AG08395 (cell line): ENCODE results near the gene TRIM44.
A peak's percentile ranks its signal among the peaks of the same experiment; 100 is the strongest.
"Not testable (repeated sequence)": the region's sequence is repeated elsewhere in the genome, so short reads cannot be mapped to it uniquely, and the experiment has no call there.

ENCODE experiments used
- DNase-seq: peaks from one replicate; pipeline ENCODE4 v3.0.0; 2012; ENCODE audit warnings: mixed read lengths, low spot score

Gene TRIM44

GRCh38 chr11:35751664-35752061 is 89.1 kb downstream of the TRIM44 start:
- DNase-seq, result no peak

GRCh38 chr11:35752115-35752514 is 89.5 kb downstream of the TRIM44 start:
- no peak for DNase-seq

GRCh38 chr11:35753573-35753972 is 91.0 kb downstream of the TRIM44 start:
- not testable (repeated sequence) for DNase-seq

DNA sequence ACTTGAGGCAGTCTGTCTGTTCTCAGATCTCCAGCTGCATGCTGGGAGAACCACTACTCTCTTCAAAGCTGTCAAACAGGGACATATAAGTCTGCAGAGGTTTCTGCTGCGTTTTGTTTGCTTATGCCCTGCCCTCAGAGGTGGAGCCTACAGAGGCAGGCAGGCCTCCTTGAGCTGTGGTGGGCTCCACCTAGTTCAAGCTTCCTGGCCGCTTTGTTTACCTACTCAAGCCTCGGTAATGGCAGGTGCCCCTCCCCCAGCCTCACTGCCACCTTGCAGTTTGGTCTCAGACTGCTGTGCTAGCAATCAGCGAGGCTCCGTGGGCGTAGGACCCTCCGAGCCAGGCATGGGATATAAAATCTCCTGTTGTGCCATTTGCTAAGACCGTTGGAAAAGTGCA is 97.4 kb downstream of the TRIM44 start:
- not testable (repeated sequence) for DNase-seq

DNA sequence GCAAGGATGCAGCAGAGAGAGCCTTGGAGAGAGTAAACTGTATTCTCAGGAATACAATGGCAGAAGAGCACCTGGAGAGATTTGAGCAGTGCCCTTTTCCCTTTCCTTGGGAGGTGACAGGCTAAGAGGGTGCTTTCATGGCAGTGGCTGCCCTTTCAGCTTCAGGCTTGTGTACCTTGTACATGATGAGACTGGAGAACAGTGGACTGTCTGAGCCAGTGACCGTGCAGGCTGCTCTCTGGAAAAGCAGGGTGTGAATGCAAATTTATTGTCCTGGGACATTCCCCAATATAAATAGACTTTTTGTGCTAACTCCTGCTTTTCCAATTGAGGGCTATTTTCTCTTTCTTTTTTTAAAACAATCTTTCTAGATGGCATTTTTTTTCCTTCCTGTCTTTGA is 99.3 kb downstream of the TRIM44 start:
- DNase-seq, result no peak

DNA sequence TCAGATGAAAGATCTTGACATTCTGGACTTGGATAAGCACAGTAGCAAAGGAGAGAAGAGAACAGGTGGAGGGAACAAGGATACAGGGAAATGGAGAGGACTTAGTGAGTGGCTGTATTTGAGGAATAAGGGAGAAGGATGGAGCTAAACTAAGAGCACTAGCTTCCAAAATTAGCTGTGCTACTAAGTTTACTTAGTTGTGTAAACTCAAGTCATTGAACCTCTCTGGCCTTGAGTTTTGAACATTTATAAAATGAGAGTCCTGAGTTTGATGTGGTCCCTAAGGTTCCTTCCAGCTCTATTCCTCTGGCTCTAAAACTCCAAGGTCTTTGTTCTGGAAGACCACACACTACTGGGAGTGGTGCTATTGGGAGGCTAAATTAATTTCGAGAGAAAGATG is 100.7 kb downstream of the TRIM44 start:
- no peak for DNase-seq

DNA sequence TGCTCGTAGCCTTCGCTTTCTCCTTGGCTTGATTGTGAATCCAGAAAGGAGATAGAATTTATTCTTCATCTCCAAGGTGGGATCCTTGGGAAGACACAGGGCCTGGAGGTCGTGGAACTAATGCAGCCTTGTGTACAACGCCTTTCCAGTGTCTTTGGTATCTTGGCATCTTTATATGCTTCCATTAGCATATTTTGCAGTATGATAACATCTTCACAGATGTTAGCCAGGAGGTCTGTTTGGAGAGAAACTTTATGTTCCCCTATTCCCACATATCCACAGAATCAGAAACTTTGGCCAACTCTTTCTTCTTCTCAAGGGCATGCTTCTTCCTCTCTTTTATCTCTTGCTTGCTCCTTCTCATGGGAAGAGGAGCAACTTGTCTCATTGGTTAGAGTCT is 101.2 kb downstream of the TRIM44 start:
- no peak for DNase-seq

- DNase-seq, result no peak
Measured at GRCh38 chr11:35764417-35764816, 101.8 kb downstream of the TRIM44 start.

DNA sequence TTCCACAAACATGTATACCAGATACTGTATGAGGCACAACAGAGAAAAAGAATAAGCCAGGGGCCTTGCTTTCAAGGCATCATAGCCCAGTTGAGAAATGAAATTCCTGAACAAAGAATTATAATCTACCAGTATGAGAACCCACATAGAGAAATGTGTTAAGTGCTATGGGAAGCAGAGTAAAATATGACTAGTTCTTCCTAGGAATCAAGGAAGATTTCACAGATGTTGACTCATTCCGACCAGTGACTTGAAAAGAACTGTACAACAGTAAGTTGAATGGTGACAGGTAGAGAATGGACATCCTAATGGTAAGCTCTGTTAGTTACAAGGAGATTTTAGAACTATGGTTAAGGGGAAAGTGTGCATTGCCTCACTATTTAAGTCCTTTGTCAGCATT is 102.6 kb downstream of the TRIM44 start:
- DNase-seq, result no peak

- no peak for DNase-seq
Measured at GRCh38 chr11:35766651-35767050, 104.1 kb downstream of the TRIM44 start.

GRCh38 chr11:35770425-35770824 is 107.8 kb downstream of the TRIM44 start:
- not testable (repeated sequence) for DNase-seq

DNA sequence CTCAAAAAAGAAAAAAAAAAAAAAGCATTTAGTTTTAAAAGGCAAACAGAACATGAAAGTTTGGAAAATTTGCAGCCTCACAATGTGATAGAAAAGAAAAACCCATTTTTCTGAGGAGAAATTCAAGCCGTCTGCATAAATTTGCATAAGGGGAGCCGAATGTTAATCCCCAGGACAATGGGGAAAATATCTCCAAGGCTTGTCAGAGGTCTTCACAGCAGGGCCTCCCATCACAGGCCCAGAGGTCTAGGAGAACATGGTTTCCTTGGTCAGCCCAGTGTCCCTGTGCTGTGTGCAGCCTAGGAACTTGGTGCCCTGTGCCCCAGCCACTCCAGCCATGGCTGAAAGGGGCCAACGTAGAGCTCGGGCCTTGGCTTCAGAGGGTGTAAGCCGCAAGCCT is 109.1 kb downstream of the TRIM44 start:
- DNase-seq, result no peak

DNA sequence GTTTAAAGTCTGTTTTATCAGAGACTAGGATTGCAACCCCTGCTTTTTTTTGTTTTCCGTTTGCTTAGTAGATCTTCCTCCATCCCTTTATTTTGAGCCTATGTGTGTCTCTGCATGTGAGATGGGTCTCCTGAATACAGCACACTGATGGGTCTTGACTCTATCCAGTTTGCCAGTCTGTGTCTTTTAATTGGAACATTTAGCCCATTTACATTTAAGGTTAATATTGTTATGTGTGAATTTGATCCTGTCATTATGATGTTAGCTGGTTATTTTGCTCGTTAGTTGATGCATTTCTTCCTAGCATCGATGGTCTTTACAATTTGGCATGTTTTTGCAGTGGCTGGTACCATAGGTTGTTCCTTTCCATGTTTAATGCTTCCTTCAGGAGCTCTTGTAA is 114.7 kb downstream of the TRIM44 start:
- DNase-seq, result not testable (repeated sequence)

GRCh38 chr11:35778943-35779342 is 116.4 kb downstream of the TRIM44 start:
- not testable (repeated sequence) for DNase-seq

GRCh38 chr11:35779409-35779808 is 116.8 kb downstream of the TRIM44 start:
- DNase-seq, result no peak

DNA sequence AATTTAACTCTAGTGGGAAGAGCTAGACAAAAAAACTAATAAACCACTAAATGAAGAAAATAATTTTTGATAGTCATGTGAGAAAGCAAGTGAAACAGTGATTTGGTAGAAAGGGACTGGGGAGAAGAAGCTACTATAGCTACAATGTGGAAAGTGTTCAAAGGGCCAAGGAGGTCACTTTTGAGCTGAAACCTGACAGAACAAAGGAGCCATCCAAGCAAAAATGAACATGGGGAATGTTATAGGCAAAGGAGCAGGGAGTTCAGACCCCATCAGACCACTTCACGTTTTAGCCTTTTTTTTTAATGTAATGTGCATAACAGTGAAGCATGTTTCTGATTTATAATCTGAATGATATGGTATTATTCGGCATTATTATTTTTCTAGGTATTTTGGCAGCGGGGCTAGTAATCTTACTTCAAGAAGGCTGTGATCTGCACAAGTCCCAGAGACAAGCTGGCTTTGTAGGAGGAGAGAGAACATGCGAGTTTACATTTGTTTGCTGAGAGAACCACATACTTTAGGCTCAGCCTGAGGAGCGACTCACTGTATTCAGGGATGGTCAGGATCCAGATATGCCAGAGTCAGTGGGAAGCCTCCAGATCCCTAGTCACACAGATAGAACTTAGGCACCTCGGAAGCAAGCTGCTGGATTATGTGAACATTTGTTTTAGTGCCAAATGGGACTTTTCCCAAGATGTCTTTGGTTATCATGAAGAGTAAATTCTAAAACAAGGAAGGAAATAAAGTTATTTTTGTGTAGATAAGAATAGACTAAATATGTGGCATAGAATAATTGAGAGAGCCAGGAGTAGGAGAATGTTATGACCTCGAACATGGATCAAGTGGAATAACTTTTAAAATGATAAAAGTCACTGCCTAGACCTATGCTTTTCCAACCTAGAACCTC is 118.6 kb downstream of the TRIM44 start:
- peak; percentile 83 for DNase-seq

DNA sequence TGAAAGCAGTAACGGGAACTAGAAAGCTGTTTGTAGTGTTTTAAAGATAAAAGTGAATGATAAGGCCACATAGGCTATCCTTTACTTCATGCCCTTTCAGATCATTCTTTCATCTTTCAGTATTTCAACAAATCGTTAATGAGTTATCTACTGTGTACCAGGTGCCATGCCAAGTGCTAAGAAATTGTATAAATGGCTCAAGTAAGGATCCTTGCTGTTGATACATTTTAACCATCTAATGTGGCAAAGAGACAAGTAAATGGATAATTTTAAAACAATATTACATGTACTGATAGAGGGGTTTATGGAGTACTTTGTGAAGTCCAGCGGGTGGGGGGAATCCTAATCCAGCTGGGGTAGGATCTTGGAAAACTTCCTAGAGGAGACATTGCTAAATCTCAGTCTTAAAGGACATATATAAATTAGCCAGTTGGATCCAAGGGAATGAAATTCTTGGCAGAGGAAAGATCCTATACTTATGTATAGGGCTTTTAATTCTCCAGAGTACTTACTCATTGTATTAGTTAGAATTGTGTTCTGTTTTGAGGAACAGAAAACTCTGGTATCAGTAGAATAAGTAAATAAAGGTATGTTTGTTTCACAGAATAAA is 119.4 kb downstream of the TRIM44 start:
- DNase-seq, result no peak

- DNase-seq, result no peak
Measured at GRCh38 chr11:35783809-35784208, 121.2 kb downstream of the TRIM44 start.

GRCh38 chr11:35784699-35785098 is 122.1 kb downstream of the TRIM44 start:
- no peak for DNase-seq

GRCh38 chr11:35785287-35786167 is 123.0 kb downstream of the TRIM44 start:
- DNase-seq, result no peak

GRCh38 chr11:35786188-35786587 is 123.6 kb downstream of the TRIM44 start:
- no peak for DNase-seq

DNA sequence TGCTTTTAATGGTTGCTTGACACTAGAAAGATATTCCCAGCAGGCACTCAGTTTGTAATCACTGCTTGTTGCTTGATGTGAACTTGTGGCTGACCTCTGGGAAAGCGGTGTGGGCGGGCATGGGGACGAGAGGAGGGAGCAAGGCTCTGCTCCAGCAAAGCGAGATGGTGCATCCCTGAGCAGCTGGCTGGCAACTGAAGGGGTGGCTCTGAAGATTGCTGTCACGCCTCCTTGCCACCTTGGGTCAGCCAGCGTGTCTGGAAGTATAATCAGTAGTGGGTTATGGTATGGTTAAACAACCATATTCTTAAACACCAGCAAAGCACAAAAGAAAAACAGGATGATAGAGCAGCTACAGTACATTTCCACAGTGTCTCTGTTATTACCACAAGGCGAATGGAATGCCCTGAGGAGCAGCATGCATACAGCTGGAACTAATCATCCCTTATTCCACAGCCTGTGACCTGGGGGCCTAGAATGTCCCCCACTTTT is 124.5 kb downstream of the TRIM44 start:
- peak; percentile 72 for DNase-seq
